Ramos (cell line): Measurements from ENCODE around the gene PKP4.
"Not testable (repeated sequence)": the region's sequence is repeated elsewhere in the genome, so short reads cannot be mapped to it uniquely, and the experiment has no call there.

ENCODE experiments used
- in situ Hi-C: fragments of 300-500 bp; cut with MboI; formaldehyde crosslinking; loops from one replicate; pipeline ENCODE4 v1.14.3; 2022; ENCODE audit warnings: low sequenced_read_pairs; ENCODE audit not compliant: unreplicated experiment

The PKP4 gene, protein sequence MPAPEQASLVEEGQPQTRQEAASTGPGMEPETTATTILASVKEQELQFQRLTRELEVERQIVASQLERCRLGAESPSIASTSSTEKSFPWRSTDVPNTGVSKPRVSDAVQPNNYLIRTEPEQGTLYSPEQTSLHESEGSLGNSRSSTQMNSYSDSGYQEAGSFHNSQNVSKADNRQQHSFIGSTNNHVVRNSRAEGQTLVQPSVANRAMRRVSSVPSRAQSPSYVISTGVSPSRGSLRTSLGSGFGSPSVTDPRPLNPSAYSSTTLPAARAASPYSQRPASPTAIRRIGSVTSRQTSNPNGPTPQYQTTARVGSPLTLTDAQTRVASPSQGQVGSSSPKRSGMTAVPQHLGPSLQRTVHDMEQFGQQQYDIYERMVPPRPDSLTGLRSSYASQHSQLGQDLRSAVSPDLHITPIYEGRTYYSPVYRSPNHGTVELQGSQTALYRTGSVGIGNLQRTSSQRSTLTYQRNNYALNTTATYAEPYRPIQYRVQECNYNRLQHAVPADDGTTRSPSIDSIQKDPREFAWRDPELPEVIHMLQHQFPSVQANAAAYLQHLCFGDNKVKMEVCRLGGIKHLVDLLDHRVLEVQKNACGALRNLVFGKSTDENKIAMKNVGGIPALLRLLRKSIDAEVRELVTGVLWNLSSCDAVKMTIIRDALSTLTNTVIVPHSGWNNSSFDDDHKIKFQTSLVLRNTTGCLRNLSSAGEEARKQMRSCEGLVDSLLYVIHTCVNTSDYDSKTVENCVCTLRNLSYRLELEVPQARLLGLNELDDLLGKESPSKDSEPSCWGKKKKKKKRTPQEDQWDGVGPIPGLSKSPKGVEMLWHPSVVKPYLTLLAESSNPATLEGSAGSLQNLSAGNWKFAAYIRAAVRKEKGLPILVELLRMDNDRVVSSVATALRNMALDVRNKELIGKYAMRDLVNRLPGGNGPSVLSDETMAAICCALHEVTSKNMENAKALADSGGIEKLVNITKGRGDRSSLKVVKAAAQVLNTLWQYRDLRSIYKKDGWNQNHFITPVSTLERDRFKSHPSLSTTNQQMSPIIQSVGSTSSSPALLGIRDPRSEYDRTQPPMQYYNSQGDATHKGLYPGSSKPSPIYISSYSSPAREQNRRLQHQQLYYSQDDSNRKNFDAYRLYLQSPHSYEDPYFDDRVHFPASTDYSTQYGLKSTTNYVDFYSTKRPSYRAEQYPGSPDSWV

DNA sequence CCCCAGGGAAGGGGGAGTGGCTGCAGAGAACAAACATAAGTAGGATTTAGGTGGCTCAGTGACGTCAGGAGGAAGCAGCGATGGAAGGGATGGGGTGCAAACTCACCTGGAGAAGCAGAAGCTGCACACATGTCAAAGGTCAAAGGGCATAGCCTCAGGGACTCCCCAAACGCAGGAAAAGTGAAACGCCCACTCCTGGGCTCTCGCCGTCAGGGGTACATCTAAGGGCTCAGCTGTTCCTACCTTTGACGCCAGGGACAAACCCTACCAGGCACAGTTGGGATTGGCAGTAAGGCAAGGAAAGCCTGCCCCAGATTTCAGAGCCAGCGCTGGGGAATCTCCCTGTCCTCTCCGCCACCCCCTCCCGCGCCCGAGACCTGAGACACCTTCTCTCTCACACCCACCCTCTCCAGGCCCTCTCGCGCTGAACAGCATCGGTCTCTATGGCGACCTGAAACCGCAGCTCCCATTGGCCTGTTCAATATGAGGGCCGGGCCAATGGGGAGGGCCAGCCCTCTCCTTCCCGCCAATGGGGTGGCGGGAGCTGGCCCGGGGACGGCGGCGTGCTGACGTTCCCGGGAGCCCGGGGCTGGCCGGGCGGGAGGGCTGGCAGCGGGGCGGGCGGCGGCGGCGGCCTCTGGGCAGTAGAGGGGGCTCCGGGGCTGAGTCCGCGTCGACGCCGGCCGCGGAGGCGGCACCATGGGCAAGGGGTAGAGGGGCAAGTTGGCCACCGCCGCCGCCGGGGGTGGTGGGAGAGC, at the start of gene PKP4, which contains the start of gene CCDC148:
TSS of gene PKP4 (plus strand) at position 644 of the 758 bp plus-strand sequence. CDS start 76,233 bp downstream, outside the sequence.
TSS of gene CCDC148 (minus strand) at position 445 of the 758 bp plus-strand sequence. CDS start at position 131, 314 bp downstream.
- in situ Hi-C loops, result no loop called here

DNA sequence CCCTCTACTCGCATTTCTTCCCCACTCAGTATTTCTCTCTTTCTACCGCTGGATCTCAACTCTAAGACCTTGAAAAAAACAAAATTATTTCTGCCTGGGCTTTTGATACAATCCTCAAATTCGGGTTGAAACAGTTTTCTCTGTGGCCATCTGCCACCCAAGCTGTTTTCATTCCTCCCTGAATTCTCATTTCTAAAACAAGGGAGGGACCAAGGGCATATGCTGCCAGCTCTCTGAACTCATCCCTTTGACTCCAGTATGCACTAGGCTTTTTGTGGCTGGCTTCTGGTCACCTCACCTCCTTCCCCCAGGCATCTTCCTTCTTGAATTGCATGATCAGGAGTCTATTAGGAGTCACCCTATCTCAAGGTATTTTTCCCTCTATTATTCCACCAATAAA, 49.7 kb upstream of the PKP4 start:
- in situ Hi-C loops, result no loop called here

DNA sequence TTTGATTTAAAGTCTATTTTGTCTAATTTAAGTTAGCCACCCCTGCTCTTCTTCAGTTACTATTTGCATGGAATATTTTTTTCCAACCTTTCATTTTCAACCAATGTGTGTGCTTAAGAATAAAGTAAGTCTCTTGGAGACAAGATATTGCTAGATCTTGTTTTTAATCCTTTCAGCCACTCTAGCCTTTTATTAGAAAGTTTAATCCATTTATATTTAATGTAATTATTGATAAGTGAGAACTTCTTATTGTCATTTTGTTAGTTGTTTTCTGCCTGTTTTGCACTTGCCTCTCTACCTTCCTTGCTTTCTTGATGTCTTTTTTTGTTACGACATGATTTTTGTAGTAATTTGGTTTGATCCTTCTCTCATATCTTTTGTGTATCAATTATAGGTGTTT, 46.6 kb upstream of the PKP4 start:
- in situ Hi-C loops, result no loop called here

DNA sequence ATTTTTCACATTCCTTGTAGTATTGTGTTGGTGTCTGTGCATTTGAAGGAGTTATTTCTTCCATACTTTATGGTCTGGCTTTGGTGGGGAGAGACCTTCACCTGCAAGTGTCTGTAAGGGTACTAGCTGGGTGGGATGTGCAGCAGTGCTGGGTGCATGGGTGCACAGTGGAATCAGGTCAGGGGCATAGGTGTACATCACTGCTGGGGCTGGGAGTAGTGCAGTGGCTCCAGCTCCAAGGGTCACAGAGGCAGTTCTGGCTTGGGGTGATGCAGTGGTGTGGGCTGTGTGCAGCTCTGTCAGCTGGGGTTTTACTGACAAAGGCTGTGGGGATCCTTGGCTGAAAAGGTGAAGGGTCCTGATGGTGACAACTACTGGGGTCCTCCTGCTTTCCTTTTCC, 45.0 kb upstream of the PKP4 start:
- in situ Hi-C loops, result no loop called here

DNA sequence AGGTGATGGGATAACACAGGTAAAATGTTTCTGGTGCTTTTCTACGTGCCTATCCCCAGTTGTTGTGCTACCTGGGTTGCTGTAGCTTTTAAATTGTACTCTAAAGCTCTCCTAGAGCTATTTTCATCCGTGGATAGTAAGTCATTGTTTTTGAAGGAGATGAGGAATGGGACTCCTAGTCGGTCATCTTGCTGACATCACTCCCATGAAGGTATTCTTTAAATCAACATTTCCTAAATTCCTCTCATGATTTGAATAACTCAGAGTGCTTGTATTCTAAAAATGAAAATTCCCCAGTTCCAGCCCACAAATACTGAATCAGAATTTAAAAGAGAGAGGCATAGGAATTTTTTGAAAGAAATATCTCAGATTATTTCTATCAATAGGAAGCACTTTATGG, 44.5 kb upstream of the PKP4 start:
- in situ Hi-C loops, result no loop called here

DNA sequence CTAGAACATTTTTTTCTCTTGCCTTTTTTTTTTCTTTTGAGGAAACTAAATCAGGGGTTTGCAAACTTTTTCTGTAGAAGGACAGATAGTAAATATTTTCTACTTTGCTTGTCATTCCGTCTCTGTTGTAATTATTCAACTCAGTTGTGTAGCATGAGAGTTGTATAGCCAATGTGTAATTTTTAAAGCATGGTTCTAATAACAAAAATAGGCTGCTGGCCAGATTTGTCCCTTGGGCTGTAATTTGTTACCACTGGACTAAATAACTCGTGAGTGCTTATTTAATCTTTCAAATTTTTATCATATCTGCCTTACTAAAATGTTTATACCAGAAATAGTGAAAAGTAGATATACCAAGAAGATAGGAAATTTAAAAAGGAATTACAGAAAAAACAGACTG, 43.2 kb upstream of the PKP4 start:
- in situ Hi-C loops, result no loop called here

DNA sequence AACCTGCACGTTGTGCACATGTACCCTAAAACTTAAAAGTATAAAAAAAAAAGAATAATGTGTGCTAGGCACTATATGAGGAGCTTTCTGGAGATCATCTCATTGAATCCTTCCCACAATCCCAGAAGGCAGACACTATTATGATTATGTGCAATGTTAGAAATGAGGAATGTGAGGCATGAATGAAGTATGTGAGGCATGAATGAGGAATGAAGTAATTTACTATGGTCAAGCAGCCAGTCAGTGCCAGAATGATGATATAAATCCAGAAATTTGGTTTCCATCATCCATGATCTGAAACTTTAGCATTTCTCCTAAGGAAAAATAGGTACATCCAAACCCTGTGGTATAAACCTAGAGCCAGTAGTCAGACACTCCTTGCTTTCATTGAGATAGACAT, 42.2 kb upstream of the PKP4 start:
- in situ Hi-C loops, result no loop called here

DNA sequence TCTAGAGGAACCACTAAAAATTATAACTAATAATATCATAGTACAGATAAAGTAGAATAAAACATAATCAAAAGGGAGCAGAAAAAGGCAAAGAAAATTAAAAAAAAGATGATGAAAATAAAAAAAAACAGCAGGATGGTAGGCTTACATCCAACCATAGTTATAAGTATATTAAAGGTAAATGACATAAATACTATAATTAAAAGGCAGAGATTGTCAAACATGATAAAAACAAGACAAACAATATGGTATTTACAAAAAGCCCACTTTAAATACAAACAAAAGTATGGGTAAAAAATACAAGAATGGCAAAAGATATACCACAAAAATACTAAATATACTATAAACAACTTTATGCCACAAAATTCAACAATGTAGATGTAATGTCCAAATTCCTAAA, 24.6 kb upstream of the PKP4 start:
- in situ Hi-C loops, result no loop called here

DNA sequence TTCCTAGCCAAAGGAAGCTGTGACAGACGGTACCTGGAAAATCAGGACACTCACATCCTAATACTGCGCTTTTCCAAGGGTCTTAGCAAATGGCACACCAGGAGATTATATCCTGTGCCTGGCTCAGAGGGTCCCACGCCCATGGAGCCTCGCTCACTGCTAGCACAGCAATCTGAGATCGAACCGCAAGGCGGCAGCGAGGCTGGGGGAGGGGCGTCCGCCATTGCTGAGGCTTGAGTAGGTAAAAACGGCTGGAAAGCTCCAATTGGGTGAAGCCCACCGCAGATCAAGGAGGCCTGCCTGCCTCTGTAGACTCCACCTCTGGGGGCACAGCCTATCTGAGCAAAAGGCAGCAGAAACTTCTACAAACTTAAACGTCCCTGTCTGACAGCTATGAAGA, 23.0 kb upstream of the PKP4 start:
- in situ Hi-C loops, result not testable (repeated sequence)

DNA sequence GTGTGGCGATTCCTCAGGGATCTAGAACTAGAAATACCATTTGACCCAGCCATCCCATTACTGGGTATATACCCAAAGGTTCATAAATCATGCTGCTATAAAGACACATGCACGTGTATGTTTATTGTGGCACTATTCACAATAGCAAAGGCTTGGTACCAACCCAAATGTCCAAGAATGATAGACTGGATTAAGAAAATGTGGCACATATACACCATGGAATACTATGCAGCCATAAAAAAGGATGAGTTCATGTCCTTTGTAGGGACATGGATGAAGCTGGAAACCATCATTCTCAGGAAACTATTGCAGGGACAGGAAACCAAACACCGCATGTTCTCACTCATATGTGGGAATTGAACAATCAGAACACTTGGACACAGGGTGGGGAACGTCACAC, 17.7 kb upstream of the PKP4 start:
- in situ Hi-C loops, result not testable (repeated sequence)

DNA sequence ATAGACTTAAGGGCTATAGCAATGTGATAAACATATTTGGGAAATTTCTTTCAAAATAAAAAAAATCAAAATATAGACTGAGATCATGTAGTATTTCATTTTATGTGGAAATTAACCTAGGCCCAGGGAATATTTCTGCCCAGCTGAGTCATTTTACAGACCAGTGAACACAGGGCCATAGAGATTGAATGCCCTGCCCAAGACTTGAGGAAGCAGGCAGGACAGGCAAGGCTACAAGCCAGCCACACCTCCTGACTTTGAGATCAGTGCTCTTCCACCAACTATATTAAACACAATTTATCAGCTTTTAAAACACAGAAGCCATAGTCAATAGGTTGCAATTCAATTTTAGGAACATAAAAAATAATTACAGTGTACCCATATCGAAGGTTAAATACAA, 13.1 kb upstream of the PKP4 start:
- in situ Hi-C loops, result no loop called here

DNA sequence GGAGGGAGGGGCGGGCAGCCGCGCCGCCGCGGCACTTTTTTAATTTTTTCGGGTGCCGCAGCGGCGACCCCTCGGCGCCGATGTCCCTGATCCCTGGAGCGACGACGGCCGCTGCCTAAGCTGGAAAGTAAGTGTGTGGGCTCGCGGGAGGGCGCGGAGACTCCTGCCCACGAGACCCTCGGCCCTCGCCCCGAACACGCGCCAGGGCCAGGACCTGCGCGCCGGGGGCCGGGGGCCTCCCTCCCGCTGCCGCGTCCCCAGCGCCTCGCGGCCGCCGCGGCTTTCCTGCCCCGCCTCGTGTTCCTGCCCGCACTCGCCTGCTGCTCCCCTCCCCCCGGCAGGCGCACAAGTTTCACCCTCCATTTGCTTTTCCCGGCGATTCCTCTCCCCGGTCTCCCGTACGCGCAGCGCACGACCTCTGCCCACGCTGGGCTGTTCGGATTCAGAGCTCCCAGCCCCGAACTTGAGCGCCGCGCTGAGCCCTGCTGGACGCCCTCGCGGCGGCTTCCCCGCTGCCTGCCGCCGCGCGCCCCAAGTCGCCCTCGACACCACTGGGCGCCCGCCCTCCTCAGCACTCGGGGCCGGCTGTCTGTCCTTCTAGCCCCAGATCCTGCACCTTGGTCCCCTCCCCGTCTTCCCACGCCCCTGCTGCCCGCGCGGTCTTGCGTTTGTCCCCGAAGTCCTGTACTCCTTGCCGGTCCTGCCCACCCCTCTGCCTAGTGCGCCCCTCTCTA, 507 bp downstream of the PKP4 start:
- in situ Hi-C loops, result no loop called here

DNA sequence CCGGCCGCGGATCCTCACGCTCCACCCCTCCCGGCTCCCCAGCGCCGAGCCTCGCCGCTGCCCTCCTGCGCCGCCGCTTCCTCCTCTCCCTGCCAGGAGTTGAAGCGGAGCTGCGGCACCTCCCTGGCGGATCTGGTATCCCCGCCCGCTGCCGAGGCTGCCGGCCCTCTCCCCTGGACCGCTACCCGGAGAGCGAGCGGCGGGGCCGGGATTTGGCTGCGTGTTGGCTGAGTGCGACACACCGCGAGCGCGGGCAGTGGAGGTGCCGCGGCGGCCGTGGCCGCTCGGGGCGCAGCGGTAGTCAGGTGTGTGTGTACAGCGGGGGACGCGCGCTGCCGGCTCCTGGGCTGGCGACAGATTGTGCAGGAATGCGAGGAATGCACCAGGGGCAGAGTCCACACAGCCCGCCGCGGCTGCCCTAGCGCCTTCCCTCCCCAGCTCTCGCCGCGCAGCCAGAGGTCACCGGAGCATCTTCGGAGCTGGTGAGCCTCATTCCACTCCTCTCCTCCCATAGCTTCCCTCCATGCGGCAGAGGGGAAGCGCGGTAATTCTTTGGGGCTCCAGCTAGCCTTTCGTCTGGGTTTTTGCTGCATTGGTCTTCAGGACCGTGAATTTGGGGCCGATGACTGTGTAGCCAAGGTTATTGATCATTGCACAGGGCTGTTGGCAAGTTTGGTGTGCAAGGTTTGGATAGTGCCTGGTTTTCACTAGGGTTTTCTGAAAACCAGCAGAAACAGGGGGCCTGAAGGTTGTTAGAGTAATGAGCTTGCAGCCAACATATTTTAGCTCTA, 1.3 kb downstream of the PKP4 start:
- in situ Hi-C loops, result no loop called here

DNA sequence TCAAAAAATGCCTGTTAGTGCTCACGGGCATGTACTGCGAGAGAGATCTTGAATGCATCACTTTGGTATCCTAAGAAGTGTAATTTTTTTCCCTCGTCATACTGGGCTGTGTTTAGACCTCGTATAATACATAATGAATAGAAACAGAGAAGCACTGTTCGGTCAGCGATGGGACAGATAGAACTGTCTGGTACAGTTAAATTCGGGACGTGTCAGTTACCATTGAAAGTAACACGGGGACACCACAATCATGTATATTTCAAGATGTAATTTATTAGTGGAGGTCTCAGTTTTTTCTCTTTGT, 1.8 kb downstream of the PKP4 start:
- in situ Hi-C loops, result no loop called here

DNA sequence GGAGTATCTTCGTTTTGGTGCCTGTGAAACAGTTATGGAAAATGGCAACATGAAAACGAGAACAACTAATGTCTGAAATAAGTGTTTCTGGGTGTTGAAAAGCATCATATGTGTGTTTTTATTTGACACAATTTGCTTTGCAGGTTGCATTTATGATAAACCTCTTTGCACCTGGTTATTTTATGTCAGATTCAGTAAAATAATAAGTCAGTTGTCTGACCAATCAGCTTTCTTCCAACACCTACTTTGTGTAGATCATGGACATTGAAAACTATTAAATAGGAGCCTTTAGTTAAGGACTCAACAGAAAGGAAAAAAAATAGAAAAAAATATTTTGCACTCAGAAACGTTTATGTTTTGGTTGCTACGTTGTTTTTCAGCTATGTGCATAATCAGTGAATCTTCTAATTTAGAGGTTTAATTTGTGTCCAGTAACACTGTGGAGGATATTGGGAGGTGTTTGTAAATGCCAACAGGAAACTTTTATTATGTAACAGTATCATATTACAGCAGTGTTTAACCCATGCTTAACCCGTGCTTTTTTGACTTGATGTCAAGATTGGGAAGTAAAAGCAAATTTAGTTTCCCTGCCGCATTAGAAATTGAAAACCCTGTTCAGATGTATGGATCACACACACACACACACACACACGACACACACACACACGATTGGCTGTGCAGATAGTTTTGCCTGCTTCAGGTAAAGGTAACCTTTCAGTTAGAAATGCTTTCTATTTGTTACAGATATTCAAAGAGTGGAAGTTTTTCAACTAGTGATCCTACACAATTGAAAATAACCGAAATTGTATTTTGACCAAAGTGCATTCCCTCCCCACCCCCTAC, 2.6 kb downstream of the PKP4 start:
- in situ Hi-C loops, result no loop called here

DNA sequence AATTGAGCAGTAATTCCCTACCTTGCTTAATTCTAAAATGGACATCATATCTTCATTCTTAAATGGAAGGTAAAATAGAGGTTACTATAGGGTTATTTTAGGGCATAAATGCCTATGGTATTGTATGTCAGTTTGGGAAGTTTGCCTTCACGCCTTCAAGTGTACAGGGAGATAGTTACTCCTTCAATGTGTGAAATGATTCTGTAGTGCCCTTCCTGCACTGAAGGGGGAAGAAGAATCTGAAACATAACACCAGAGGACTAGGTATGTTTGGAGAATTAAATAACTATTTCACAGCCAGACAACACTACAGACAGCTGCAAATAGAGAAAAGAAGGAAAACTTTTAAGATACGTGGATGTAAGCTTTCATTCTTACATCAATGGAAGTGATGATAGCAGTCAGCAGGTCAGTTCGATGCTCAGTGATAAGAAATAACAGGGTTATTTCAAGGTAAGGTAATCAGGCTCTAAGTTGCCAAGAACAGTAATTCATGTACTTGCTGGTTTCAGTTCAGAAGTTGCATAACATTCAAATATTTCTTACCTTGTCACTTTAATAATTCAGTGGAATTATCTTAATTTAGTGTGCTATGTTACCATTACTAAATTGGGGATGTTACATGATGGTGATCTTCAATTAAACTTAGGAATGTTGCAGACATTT, 4.0 kb downstream of the PKP4 start:
- in situ Hi-C loops, result no loop called here

DNA sequence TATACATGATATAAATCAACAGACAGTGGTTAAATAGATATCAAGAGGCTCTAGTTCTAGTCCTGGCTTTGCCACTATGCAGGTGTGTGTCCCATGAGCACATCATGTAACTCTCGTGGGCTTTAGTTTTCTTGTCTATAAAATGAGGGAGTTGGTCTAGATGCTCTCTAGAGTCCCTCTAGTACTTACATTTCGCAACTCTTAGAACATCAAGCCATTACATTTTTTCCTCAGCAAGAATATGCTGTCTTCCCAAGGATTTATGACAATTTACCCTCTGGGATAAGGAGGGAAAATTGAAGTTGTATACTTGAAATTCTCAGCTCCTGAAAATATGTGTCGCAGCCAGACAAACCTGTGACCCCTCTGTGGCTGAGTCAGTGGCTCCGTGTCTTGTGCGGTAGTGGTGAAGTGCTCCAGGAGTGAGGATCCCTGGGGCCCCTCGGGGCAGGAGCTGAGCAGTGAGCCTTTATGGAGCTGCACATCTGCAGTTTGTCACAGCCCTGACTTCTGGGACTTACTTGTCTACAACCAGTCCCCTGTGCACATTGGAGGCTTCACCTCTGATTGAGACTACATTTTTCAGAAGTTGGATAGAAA, 6.8 kb downstream of the PKP4 start:
- in situ Hi-C loops, result no loop called here
